ENCODE data around the gene MTRF1L.
"Not testable (repeated sequence)": the region's sequence is repeated elsewhere in the genome, so short reads cannot be mapped to it uniquely, and the experiment has no call there.

Gene MTRF1L

DNA sequence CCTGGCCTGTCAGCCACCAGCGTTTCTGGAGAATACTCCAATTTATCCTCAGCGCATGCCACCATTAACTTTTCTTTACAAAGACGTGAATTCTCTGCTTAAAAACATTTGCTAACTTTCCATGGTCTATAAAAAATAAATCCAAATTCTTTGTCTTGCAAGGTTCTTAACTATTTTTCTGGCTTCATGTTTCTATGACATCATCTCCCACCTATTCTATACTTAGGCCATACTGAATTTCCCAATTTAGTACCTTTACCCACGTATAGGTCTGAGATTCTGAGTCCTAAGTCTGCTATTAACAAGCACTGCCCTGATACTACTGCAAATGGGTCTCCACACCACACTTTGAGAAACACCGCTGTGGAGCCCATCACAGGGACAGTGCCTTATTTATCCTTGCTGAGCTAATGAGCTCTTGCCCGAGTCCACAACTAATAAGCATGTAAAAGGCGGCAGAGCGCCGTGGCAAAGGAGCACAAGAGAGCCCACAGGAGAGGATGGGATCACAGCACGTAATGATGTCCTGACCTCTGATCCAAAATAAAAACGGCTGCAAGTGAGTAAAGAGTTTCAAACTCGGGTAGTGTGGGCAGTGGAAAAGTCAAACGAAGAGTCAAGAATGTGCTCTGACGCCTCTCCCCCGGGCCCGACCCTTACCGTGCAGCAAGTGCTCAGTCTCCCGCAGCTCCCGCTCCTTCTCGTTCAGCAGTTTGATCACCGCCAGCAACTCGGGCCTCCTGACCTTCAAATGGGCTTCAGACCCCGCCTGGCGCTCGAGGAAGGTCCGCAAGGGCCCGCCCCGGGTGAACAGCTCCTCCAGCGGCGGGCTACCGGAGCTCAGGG lies 519 bp downstream of the MTRF1L start:
- DNase-seq, result no peak

DNA sequence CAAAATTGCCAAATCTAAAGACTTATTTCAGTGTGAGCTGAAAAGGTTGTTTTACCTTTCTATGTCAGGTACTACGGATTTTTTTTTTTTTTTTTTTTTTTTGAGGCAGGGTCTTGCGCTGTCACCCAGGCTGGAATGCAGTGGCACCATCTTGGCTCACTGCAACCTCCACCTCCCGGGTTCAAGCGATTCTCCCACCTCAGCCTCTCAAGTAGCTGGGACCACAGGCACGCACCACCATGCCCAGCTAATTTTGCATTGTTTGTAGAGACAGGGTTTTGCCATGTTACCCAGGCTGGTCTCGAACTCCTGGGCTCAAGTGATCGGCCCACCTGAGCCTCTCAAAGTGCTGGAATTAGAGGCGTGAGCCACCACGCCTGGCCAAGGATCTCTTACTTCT lies 1.7 kb downstream of the MTRF1L start:
- DNase-seq, result not testable (repeated sequence)

DNA sequence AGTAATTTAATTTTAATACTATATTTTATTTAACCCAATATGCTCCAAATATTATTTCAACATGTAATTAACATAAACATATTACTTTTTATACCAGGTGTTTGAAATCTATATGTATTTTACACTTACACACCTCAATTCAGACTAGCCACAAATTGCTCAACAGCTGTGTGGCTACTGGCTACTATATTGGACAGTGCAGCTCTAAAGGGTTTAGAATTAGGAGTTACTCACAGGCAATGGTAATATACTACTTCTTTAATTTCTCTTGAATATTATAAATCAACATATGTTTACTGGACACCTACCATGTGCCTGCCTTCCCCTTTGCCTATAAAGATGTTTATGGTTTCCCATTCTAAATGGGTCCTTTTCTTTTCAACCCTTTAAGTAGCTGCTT lies 2.3 kb downstream of the MTRF1L start:
- DNase-seq, result no peak

DNA sequence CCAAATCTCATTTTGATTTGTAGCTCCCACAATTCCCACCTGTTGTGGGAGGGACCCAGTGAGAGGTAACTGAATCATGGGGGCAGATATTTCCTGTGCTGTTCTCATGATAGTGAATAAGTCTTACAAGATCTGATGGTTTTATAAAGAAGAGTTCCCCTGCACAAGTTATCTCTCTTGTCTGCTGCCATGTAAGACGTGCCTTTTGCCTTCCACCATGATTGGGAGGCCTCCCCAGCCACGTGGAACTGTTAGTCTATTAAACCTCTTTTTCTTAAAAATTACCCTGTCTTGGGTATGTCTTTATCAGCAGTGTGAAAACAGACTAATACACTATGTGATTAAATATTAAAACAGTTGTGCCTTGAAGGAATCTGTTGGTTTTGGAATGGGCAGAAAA lies 3.0 kb downstream of the MTRF1L start:
- DNase-seq, result not testable (repeated sequence)

DNA sequence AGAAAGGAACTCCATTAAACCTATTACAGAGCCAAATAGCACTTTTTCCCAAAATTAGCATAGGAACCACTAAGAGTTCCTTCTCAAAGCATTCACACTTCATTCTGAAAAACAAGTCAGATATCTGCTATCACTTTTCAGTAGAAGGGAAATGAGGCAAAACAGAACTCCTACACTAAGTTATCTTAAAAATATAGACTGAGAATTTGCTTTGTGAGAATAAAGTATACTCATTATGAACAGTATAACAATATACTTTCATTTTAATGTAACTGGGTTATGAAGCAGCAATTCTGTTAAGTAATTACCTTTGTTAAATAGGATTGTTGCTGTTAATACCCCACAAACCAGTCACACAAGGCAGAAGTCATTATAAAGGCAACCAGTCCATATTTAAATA lies 8.7 kb downstream of the MTRF1L start:
- no peak for DNase-seq

DNA sequence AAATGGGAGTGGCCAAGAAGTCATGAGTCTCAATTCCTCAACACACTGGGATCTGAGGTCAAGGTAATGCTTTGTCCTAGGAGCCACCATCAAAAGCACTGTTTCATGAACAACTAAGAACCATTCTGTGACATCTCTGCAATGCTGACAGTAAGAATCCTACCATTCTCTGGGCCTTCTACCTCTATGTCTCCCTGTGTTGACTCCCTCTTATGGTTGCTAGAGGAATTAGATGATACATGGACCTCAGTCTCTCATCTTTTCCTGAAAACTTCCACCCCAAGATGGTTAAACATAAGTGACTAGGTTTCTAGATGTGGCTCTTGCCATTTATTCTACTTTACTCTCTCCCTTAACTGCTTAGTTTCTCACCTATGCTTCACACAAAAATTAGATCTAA lies 9.1 kb downstream of the MTRF1L start:
- no peak for DNase-seq

DNA sequence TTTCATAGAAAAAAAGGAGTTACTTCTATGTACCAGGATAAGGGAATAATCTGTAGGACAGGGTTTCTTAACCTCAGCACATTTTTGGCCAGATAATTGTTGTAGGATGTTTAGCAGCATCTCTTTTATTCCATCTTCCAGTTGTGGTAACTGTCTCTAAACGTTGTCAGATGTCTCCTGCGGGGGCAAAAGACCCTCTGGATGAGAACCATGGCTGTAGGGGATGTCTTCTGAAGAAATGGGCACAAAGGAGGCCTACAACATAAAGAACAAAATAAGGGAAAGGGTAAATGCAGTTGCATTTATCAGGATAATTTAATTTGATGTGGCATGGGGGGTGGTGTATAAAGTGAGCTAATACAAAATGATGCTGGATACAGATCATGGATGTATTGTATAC lies 15.5 kb downstream of the MTRF1L start:
- no peak for DNase-seq

DNA sequence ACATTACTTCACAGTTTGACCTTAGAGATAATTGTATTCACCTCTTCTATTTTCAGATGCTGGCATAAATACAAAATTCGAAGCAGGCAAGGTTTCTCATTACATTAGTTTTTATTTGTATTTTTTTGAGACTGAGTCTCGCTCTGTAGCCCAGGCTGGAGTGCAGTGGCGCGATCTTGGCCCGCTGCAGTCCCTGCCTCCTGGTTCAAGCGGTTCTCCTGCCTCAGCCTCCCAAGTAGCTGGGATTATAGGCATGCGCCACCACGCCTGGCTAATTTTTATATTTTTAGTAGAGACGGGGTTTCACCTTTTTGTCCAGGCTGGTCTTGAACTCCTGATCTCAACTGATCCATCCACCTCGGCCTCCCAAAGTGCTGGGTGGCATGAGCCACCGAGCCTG lies 17.2 kb downstream of the MTRF1L start:
- DNase-seq, result not testable (repeated sequence)

DNA sequence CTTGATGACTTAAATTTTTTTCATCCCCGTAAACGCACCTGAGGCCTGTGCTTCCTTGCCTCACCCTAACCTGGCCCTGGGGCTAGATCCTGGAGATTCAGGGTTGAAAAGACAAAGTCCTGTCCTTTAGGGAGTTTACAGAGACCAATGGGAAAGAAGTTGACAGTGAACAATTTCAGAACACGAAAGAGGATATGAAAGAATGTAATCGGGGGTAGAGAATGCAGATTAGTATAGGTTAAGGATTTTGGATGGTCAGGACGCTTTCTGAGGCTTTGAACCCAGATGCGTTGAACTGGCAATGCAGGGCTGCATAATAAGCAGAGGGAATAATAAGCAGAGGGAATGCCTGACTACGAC lies 18.0 kb downstream of the MTRF1L start:
- no peak for DNase-seq

DNA sequence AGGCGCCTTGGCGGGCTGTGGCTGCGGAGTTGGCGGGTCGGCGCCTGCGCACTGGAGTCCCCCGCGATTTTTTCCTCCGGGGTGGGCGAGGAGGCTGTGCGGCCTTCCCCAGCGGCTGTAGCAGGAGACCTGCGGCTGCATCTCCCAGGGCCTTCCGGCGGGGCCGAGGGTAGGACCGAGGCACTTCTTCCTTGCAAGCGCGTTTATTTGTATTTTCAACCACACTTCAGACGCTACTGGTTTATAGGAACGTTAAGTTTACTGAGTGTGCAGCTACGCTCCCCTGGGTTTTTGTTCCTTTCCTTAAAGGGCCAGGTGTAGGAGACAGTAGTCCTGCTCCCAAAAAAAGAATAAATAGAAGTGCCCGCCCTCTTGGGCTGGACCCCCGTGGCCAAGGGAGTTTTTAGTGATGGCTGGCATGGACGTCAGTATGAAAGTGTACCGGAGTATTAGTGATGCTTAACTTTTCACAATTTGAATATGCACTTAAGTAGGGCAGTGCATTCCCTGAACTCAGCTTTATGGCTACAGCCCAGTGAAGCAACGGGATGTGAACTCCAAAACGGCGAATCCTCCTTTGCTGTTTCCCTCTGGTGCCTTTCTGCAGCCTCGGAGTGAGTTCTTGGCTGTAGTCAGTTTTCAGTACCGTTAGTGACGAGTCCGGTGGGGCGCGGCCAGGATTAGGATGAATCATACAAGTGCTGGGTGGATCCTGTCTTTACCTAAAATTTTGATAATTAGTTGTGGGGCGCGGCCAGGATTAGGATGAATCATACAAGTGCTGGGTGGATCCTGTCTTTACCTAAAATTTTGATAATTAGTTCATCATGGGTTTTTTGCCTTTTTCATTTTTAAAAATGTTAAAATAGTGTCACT lies 18.6 kb downstream of the MTRF1L start:
- peak; percentile 84 for DNase-seq

DNA sequence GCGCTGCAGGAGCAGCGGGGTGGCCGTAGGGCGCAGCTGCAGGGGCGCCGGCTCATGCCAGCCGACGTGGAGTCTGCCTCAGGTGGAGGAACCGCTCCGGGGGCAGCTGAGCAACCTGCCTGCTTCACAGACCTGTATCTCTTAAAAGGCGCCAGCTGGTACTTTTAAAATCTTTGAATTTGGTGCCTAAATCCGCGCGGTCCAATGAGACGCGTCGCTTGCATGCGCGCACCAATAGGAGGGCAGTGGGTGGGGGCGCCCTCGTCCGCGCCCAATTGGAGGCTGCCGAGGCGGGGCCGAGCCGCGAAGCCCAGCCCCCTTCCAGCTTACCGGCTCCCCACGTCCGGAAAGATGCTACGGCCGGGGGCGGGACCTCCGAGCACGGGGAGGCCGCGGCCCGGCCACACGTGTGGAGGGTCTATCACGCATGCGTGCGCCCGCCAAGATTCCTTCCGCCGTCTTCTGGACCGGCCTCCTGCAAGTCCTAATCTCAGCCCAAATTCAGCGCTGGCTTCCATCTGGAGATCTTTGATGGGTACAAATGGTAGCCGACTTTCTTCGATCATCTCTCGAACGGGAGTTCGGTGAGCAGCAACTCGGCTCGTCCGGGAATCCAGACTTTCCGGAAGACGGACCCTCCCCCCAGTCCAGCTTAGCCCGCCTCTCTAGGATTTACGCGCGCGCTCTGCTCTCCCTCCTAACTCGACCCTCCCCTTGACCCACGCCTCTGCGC lies 19.4 kb downstream of the MTRF1L start, which contains the start of gene FBXO5:
FBXO5 (minus strand) TSS at position 138 of the 733 bp plus-strand sequence; CDS start at position 56, 82 bp downstream.
- DNase-seq, result peak; percentile 97

DNA sequence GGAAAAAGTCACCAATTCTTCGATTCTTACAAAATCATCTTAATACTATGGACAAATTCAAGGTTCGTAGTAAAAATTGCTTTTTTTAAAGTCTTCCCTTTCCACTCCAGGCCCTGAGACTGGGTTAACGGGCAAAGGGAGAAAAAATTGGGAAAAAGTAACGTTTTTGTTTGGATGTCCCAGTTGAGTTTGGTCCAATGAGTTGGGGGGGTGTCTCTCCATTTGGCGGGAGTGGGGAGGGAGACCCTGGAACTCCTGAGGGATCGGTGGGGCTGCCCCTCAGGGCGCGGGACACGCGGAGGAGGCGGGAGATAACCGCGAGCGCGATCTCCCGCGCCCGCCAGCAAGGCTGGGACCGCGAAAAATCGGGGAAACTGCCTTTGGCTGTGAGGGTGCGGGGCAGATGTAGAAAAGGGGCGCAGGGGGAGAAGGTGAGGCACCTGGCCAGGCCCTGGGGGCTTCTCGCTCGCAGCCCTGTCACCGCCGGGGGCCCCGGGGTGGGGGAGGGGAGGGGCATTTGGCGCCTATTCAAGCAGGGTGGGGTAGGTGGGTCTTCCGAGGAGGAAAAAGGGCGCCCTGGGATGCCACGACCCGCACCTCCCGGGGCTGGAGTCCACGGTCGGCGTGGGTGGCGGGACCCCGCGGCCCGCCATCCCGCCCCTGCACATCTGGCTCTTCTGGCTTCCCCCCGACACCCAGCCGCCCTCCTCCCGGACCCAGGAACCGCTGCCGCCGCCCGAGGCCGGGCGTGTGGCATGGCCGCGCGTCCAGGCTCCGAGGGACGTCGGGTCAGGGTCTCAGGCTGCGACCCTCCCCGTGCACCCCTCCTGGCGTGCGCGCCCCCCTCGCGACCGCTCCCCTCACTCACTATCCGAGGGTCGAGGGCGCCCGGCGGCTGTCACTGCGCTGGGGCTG lies 20.3 kb downstream of the MTRF1L start:
- no peak for DNase-seq

DNA sequence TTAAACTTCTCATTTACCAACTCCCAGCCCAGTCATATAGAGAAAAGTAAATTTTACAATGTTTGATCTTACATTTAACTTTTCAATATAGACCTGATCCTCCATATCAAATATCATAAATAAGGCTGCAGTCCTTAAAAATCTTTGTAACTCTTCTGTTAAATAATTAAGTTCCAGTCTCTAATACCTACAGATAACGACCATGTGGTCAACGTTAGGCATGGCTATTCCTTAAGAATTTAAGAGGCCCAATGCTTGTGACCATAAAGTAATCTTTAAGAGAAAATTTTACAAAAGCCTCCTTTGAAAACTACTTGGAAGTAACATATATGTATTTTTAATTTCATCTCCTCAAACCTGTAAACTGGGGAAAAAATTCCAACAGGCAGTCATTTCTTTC lies 21.3 kb downstream of the MTRF1L start:
- no peak for DNase-seq

DNA sequence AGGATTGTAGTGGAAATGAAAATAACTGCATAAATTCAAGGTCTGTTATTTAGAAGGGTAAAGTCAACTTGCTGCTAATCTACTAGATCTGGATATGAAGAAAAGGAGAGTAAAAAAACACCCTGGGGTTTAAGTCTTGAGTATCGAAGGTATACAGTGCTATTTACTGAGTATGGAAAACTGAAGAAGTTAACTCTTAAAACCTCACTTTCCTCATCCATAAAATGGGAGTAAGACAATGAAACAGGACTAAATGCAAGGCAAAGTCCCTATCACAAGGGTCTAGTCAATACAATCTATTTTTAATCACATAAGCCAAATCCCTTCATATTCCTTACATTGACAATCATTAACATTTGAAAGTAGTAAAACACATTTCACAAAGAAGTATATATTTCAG lies 21.9 kb downstream of the MTRF1L start:
- DNase-seq, result no peak

DNA sequence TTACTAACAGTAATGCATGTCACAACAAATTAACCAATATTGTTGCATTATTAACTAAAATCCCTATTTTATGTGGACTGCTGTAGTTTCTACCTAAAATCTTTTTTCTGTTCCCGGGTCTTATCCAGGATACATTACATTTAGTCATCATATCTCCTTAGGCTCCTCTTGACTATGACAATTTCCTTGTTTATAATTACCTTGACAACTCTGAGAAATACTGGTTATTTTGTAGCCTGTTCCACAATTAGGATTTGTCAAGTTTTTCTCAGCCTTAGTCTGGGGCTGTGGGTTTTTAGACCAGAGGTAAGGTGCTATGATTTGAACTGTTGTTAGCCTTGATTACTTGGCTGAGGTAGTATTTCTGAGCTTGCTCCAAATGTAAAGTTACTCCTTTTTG lies 23.4 kb downstream of the MTRF1L start:
- DNase-seq, result no peak

DNA sequence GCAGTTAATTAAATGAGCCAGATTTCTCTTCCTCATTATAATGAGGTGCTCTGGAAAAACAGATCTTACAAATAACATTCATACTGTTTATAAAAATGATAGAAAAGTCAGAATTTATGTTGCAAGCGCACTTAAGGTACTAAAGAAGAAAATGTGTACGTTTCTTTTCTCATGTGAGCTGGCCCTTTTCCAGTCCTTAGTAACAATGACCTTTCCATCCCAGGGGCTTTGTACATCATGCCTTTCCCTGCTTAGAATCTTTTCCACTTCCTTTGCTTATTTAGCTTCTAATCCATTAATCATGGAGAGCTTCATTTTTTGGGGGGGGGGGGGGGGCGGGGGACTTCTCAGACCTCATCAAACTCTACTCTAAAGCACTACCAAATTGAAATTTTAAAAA lies 24.5 kb downstream of the MTRF1L start:
- DNase-seq, result no peak

DNA sequence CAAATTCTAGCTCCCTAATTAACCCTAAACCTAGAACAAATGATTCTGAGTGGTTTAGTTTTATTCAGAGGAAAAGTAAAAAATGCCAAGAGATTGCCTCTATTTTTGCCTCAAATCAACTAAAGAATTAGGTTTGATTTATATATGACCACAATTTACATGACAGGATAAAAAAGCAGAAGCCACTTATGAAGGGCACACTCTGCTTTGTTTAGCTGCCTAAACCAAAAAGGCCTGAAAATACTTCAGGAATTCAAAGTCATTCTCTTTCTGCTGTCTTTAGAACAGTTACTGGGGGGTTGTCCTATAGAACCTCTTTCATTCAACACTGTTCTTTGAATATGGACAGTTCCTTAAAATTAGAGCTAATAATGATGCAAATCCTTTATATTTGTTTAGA lies 25.0 kb downstream of the MTRF1L start:
- DNase-seq, result no peak

DNA sequence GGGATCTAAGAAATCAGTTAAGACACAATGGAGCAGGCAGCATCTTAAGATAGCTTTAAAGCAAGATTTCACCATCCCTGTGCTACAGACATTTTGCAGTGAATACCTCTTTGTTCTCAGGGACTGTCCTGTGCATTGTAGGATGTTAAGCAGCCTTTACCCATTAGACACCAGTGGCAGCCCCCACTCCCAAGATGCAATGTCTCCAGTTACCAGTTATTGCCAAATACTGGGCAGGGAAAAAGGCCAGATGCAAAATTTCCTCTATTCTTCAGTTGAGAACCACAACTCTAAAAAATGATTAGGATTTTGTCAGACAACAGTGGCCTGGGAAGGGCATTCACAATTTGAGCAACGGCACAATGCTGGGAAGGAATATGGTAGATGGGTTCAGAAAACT lies 25.8 kb downstream of the MTRF1L start:
- DNase-seq, result no peak

DNA sequence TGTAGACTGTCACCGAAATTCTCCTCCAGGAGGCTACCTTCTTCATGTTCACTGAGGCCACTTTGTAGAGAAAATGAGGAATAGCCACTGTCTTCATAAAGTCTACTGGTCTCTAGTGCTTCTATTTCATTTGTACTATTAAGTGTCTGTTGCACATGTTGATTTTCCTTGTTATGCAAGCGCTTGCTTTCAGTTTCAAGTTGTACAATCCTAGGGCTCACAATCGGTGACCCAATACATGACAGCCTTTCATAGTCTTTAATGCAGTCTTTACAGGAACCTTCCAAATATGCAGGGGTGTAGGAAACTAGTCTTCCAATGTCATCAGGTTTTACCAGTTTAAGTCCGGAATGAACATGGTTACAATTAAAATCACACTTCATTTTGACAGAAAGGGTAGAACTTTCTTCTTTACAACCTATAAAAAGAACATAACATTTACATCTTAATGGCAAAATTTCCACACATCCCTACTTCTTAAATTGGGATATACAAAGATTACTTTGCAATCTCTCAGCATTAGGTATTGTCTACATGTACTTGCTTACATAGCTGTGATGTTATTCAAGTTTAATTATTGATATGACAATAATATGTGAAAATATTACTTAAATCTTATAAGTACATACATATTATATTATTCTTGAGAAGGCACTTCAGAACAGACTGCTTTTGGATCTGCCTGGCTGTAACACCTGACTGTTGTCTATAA lies 27.1 kb downstream of the MTRF1L start:
- DNase-seq, result no peak

DNA sequence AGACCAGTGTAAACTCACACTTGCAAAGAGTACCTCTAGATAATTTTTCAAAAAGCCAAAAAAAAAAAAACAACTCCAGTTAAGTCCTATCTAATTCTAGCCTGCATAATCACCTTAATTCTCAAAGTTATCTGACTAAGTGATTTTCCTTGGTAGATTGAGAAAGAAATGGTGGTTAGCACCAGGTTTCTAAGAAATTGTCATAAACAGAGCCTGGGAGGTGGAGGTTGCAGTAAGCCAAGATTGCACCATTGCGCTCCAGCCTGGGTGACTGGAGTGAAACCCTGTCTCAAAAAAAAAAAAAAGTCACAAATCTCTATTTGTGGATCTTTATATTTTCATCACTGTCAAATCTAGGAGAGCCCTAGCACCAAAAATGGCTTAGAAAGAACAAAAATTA lies 28.6 kb downstream of the MTRF1L start:
- no peak for DNase-seq

DNA sequence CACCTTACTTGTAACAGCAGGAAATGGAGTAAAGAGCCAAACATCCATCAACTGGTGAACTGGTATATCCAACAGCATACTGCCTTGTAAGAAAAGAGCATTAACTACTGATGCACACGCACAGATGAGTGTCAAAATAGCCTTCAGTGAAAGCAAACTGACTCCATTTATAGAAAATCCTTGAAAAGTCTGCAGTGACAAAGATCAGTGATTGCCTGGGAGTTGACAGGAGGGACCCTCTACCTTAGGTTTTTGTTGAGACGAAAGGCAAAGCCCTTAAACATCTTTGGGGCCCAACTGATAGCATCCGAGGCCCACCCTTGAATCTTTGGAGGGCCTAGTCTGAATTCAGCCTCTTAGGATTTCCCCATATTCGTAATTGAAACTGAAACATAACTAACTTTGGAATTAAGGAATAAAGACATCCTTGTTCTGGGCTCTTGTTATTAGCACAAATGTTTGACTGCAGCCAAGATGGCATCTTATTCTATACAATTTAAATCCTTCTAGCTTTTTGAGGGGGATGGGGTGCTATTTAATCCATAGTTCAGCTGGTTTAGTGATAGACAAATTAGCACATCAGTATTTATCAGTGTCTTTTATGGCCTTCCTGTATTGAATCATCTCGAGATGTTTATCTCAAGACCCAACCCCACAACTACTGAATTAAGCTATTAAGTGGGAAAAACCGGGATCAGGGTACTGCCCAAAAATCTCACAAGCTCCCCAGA lies 32.7 kb downstream of the MTRF1L start:
- DNase-seq, result no peak

Data from fibroblast of skin of back (primary cell).